GM12878 (cell line): ENCODE data around the gene TMEM214. TPM values are rescaled to one million over a fixed set of nuclear protein-coding genes. Genes with fewer than 3 reads are reported as not detected.
A peak's percentile ranks its signal among the peaks of the same experiment; 100 is the strongest.

ENCODE experiments used
- ATAC-seq: fragments of 200-7000 bp; cut with Tn5 transposase; 3 replicates; pipeline ENCODE4 v1.9.1; 2020; ENCODE audit warnings: mild to moderate bottlenecking, moderate library complexity
- BruUV-seq: library from RNA; stranded (reverse); fragments of 400-500 nt; replicated peaks from 2 replicates; lab custom pipeline; 2021; lab: Mats Ljungman, UMichigan
- CTCF ChIA-PET: fragments of 300-600 bp; sonication (Branson Sonifier 250); formaldehyde crosslinking; extraction: SDS; loops from one replicate; lab custom pipeline; 2021; ENCODE audit warnings: inconsistent platforms; lab: Yijun Ruan, JAX
- POLR2A ChIA-PET: fragments of 350-600 bp; formaldehyde crosslinking; extraction: SDS; loops from one replicate; lab custom pipeline; 2021; ENCODE audit warnings: inconsistent platforms; lab: Charles Lee
- RAD21 ChIA-PET: fragments of 300-600 bp; sonication (Branson Sonifier 250); formaldehyde crosslinking; loops from one replicate; lab custom pipeline; 2023; ENCODE audit warnings: antibody characterized with exemption; ENCODE audit not compliant: unreplicated experiment; lab: Charles Lee
- SMC1A ChIA-PET: fragments of 300-600 bp; sonication (Branson Sonifier 250); formaldehyde crosslinking; loops from one replicate; lab custom pipeline; 2023; ENCODE audit not compliant: unreplicated experiment, uncharacterized antibody; lab: Charles Lee
- DNase-seq: peaks from one replicate; pipeline ENCODE4 v3.0.0-alpha.2; 2011; ENCODE audit warnings: low read depth, low spot score
- FAIRE-seq: peaks from 3 replicates; lab custom pipeline; 2011; peaks lifted over from hg19 to GRCh38; lab: Jason Lieb, UNC
- H2AFZ ChIP-seq: 2 replicates; pipeline ENCODE4 v1.6.0; 2011; ENCODE audit warnings: low read depth, low read length, control low read depth; ENCODE audit not compliant: control insufficient read depth
- H3K27ac ChIP-seq: 2 replicates; pipeline ENCODE4 v1.5.1; 2011; ENCODE audit warnings: control low read depth; ENCODE audit not compliant: control insufficient read depth, insufficient read depth
- H3K27me3 ChIP-seq, 2 experiments: replicated peaks in 1 of 2; 2 replicates each; pipeline versions ENCODE4 v1.6.0 to v1.6.1; 2011; ENCODE audit warnings: low read length in 1 of 2; ENCODE audit not compliant: control insufficient read depth in 2 of 2, insufficient read depth in 2 of 2
- H3K36me3 ChIP-seq, 2 experiments: 2 replicates each; pipeline ENCODE4 v1.5.1; 2011; ENCODE audit warnings: low read length in 1 of 2; ENCODE audit not compliant: control insufficient read depth in 2 of 2, insufficient read depth in 2 of 2
- H3K4me1 ChIP-seq: 2 replicates; pipeline ENCODE4 v1.6.1; 2011; ENCODE audit warnings: mild to moderate bottlenecking, low read length, moderate library complexity, mixed read lengths; ENCODE audit not compliant: control insufficient read depth, insufficient read depth
- H3K4me2 ChIP-seq: 2 replicates; pipeline ENCODE4 v1.6.0; 2011; ENCODE audit warnings: control low read depth; ENCODE audit not compliant: control insufficient read depth, insufficient read depth
- H3K4me3 ChIP-seq: fragments of 200-600 bp; sonication (generic); 2 replicates; pipeline ENCODE4 v1.5.1; 2016
- H3K79me2 ChIP-seq: 2 replicates; pipeline ENCODE4 v1.6.0; 2011; ENCODE audit warnings: low read length; ENCODE audit not compliant: control insufficient read depth, insufficient read depth
- H3K9ac ChIP-seq: 2 replicates; pipeline ENCODE4 v1.8.0; 2011; ENCODE audit warnings: low read length, control low read depth, mixed read lengths; ENCODE audit not compliant: control insufficient read depth, insufficient read depth
- H3K9me3 ChIP-seq: replicated peaks from 3 replicates; pipeline ENCODE4 v1.5.1; 2011; ENCODE audit warnings: mild to moderate bottlenecking, low read length; ENCODE audit not compliant: control insufficient read depth, insufficient read depth
- H4K20me1 ChIP-seq: 2 replicates; pipeline ENCODE4 v1.6.0; 2011; ENCODE audit not compliant: control insufficient read depth, insufficient read depth
- FOS ChIP-seq: IDR thresholded peaks from 3 replicates; pipeline ENCODE4 v1.6.1; 2011; ENCODE audit warnings: borderline replicate concordance; ENCODE audit not compliant: insufficient read length; ENCODE audit errors: extremely low read depth
- MTA2 ChIP-seq: fragments of 450-650 bp; IDR thresholded peaks from 2 replicates; pipeline ENCODE4 v1.6.1; 2016; ENCODE audit warnings: low read depth, mild to moderate bottlenecking, moderate library complexity
- NBN ChIP-seq: fragments of 450-650 bp; IDR thresholded peaks from 2 replicates; pipeline ENCODE4 v1.6.1; 2016
- RUNX3 ChIP-seq: IDR thresholded peaks from 2 replicates; pipeline ENCODE4 v1.6.1; 2012; ENCODE audit warnings: low read length, inconsistent platforms
- TCF7 ChIP-seq: IDR thresholded peaks from 2 replicates; pipeline ENCODE4 v1.6.1; 2014; ENCODE audit warnings: antibody characterized with exemption, borderline replicate concordance
- WGBS: methylation state at CpG from one replicate; pipeline ENCODE4 v1.1.6; 2016; ENCODE audit warnings: low lambda C conversion rate; ENCODE audit not compliant: insufficient replicate concordance, insufficient coverage; ENCODE audit errors: missing lambda C conversion rate; 5-methylcytosine and 5-hydroxymethylcytosine counted together
- in situ Hi-C: fragments of 300-500 bp; cut with MboI; formaldehyde crosslinking; loops from 9 replicates; pipeline ENCODE4 v1.14.3; 2018; ENCODE audit warnings: mixed read lengths
- intact Hi-C: fragments of 100-400 bp; cut with micrococcal nuclease; formaldehyde crosslinking; loops from one replicate; pipeline ENCODE4 v1.14.2; 2022; ENCODE audit not compliant: unreplicated experiment
- polyA plus RNA-seq, 11 experiments: library from polyadenylated mRNA; depleted of rRNA in 4 of 11; unstranded in 6 of 11; stranded (reverse) in 5 of 11; fragments of >200 nt; fragmentation: Nextera tagmentation in 4 of 11; fragmentation: Illumina TruSeq in 1 of 11; extraction: Ambion mirVana in 4 of 11; extraction: Trizol in 1 of 11; gene quantifications; 1 replicate in 1 of 11; 2 replicates in 10 of 11; pipeline versions ENCODE4 v1.2.1 to v1.2.3, GENCODE V29; 2011 to 2016; ENCODE audit warnings: inconsistent platforms in 2 of 11, missing spikeins in 2 of 11, low read depth in 1 of 11
- total RNA-seq, 4 experiments: library from RNA; depleted of rRNA in 3 of 4; stranded (reverse); fragments of >200 nt in 3 of 4; fragmentation: Illumina TruSeq in 1 of 4; extraction: Trizol in 1 of 4; gene quantifications; 2 replicates each; pipeline versions ENCODE4 v1.2.1 to v1.2.3, GENCODE V29; 2013 to 2021

The TMEM214 gene
- total and polyA plus RNA-seq, 10 of the 15 experiments (the other 5 are each of a cell fraction or from before 2014, with no cell fraction given): 10.4 to 79.2 (median 45.0) TPM

DNA sequence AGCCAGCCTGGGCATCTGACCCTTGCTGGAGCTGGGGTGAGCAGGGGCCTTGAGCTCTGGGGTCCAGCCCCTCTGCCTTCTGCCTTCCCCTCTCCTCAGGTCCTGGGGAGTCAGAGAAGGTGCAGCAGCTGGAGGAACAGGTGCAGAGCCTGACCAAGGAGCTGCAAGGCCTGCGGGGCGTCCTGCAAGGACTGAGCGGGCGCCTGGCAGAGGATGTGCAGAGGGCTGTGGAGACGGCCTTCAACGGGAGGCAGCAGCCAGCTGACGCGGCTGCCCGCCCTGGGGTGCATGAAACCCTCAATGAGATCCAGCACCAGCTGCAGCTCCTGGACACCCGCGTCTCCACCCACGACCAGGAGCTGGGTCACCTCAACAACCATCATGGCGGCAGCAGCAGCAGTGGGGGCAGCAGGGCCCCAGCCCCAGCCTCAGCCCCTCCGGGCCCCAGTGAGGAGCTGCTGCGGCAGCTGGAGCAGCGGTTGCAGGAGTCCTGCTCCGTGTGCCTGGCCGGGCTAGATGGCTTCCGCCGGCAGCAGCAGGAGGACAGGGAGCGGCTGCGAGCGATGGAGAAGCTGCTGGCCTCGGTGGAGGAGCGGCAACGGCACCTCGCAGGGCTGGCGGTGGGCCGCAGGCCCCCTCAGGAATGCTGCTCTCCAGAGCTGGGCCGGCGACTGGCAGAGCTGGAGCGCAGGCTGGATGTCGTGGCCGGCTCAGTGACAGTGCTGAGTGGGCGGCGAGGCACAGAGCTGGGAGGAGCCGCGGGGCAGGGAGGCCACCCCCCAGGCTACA is 49.4 kb downstream of the TMEM214 start:
- no peaks in the 10 kb centered on the region for H3K9me3 ChIP-seq
- H3K4me1 ChIP-seq: peaks cover 26% of the 10 kb centered on the region
- peak overlapping the region; percentile 74; the same call in 1 of the 2 replicates for H3K9ac ChIP-seq
- ChIA-PET RAD21 (interaction anchor here (0.8 to 2.3 kb wide), 6 partner anchors 10 to 113 kb away, joined by 3 to 22 read pairs (median 4); partner anchors contain the start of genes AGBL5 and OST4), POLR2A (interaction anchor here (0.5 to 4.9 kb wide), 4 partner anchors 9 to 831 kb away, joined by 3 to 43 read pairs (median 16); partner anchors contain the start of genes AGBL5 and OST4)
- H3K4me3 ChIP-seq: peak overlapping the region; percentile 59
- TF ChIP-seq NBN (no peak), FOS (no peak), TCF7 (no peak), RUNX3 (no peak), MTA2 (no peak)
- TF ChIP-seq, all 136 proteins: peak for 0
- Histone ChIP-seq H4K20me1 (no peaks in the 10 kb centered on the region), H3K4me2 (peak overlapping the region; percentile 94), H3K27me3 (no peaks in the 10 kb centered on the region), H3K27ac (peak overlapping the region; percentile 93), H3K79me2 (no peaks in the 10 kb centered on the region), H3K36me3 (no peaks in the 10 kb centered on the region), H2AFZ (no peak overlapping the region)
- in situ Hi-C loops: loop anchor here (10.0 kb wide), 1 partner anchor 117 kb away; no protein-coding TSS in a partner anchor
- no TSS peak for BruUV-seq
- WGBS: 97% methylated on average over 38 of the region's 38 CpGs
- DNase-seq (no peak), ATAC-seq (no peak), FAIRE-seq (no peak)
- ChIA-PET SMC1A (interaction anchor here (0.5 to 3.6 kb wide), 4 partner anchors 10 to 1473 kb away, joined by 3 to 19 read pairs (median 8); partner anchors contain the start of genes AGBL5 and OST4), CTCF (interaction anchor here (0.9 to 8.6 kb wide), 9 partner anchors 9 to 240 kb away, joined by 3 to 85 read pairs (median 6); partner anchors contain the start of genes AGBL5, MAPRE3, MPV17 and OST4)
- intact Hi-C loops: loop anchor here (2.0 kb wide), 1 partner anchor 49 kb away; the partner anchor contains the start of gene TMEM214
